Measurements from ENCODE around the gene HOXC9. TPM values are rescaled to one million over a fixed set of nuclear protein-coding genes. Genes with fewer than 3 reads are reported as not detected.
A peak's percentile ranks its signal among the peaks of the same experiment; 100 is the strongest.

Gene HOXC9
- total and polyA plus RNA-seq, 9 of the 15 experiments (the other 6 are each of a cell fraction or from before 2014, with no cell fraction given): 1.1 to 10.5 (median 9.3) TPM

DNA sequence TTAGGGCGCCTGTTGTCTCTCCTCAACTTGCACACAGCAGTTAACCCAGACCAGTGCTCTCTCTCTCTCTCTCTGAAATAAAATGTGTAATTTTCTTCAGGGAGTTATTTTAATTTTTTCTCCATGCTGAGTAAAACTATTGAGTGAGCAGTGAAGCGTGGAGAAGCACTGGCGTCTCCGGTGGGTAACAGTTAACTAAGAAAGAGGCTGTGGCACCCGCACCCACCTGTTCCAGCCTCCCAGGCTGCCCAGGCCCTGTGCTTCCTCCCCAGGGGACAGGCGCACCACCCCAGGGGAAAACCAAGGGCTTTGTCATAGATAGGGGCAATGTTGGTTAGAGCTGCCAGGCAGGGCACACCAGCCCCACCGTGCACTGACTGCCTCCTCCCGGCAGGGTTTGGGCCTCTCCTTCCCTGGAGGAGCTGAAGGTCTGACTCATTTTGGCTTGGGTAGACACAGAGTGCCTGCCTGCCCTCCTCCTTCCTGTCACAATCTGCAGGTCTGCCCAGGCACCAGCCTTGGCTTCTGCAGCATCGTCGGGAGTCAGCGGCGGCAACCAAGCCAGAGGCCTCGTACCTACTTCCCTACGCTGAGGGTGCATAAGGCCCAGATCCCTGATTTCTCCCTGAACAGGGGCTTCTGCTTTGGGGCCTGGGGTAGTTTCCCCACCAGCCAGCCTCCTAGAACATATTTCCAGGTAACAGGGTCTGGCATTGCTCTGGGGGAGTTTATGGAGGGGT lies 36.8 kb downstream of the HOXC9 start (continued):
- TF ChIP-seq, protein P1, sequence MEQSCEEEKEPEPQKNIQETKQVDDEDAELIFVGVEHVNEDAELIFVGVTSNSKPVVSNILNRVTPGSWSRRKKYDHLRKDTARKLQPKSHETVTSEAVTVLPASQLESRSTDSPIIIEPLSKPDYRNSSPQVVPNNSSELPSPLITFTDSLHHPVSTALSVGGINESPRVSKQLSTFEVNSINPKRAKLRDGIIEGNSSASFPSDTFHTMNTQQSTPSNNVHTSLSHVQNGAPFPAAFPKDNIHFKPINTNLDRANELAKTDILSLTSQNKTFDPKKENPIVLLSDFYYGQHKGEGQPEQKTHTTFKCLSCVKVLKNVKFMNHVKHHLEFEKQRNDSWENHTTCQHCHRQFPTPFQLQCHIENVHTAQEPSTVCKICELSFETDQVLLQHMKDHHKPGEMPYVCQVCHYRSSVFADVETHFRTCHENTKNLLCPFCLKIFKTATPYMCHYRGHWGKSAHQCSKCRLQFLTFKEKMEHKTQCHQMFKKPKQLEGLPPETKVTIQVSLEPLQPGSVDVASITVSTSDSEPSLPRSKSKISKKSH (CRISPR knock-in tag; IDR thresholded peaks at IDR 0.05): no peak

DNA sequence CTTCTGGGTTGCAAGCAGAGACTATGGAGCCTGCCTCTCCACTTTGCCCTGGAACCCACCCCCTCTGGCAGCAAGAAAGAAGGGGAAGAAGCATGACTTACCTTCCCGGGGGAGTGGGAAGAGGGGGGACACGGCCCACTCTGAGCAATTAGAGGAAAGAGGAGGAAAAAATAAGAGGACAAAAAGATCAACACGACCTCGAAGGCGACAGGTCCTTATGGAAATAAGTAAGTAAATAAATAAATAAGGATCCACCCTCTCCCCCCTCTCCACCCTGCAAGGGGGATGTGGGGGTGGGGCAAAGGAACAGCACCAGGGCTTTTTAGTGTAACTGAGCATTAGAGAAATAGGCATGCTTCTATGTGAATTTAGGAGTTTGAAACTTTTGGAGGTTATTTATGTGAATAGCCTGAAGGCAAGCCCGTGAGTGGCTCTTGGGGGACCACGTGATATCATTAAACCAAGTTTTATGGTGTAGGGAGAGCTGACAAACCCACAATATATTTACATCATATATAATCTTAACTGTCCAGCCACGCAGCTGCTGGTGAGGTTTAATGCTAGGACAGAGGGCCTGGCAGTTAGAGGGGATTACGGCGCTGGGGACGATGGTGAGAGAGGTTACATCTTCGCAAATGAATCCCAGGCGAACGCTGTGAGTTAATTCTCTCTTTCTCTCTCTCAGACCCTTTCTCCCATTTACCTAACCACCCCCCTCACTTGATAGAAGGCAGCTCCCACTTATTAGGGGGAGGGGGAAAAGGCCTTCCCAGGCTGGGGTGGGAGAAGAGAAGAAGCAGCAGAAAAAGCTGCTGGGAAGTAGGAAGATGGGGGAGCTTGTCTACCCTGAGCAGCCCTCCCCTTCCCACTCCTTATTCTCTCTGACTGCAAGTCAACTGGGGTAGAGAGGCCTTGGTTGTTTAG lies 37.7 kb downstream of the HOXC9 start:
- ATAC-seq (no peak), FAIRE-seq (no peak), DNase-seq (ENCODE audit: extremely low read depth in 1 of 4, low spot score in 3 of 4) (no peak)
- Histone ChIP-seq H3K79me2 (ENCODE audit: control insufficient read depth, insufficient read depth, low read length) (no peaks in the 10 kb centered on the region), H3K9me1 (ENCODE audit: control insufficient read depth, insufficient read depth, low read length) (no peaks in the 10 kb centered on the region), H3K27me3 (ENCODE audit: control insufficient read depth in 2 of 2, insufficient read depth in 2 of 2, low read length in 2 of 2) (peaks cover 9 to 13% of the 10 kb centered on the region in 2 experiments; a peak in 2 of 5 replicates), H3K4me3 (no peak overlapping the region), H3K27ac (ENCODE audit: extremely low read depth, low read depth, low read length) (no peak overlapping the region), H2AFZ (ENCODE audit: low read depth, low read length) (no peak overlapping the region), H3K4me1 (replicated peaks in 1 of 2; ENCODE audit: control insufficient read depth in 2 of 2, insufficient read depth in 2 of 2, low read length in 2 of 2) (peaks cover 0 to 12% of the 10 kb centered on the region in 2 experiments; a peak in 3 of 5 replicates), H3K9me3 (replicated peaks; ENCODE audit: control insufficient read depth, insufficient read depth, low read depth, low read length) (no peaks in the 10 kb centered on the region), H3K36me3 (ENCODE audit: control insufficient read depth, insufficient read depth, low read length) (no peaks in the 10 kb centered on the region), H4K20me1 (replicated peaks; ENCODE audit: control insufficient read depth, insufficient read depth, low read length) (no peaks in the 10 kb centered on the region), H3K4me2 (ENCODE audit: insufficient read depth, low read length) (no peak overlapping the region), H3K9ac (ENCODE audit: insufficient read depth in 1 of 2, low read depth in 2 of 2, low read length in 2 of 2) (peak overlapping the region in 1 of 2 experiments; percentile 39; a peak in 1 of 4 replicates)
- ChIA-PET POLR2A (interaction anchor here (0.5 to 1.1 kb wide), 3 partner anchors 47 to 154 kb away, joined by 3 read pairs; no protein-coding TSS in a partner anchor), CTCF (ENCODE audit: low intra/inter-chr PET ratio) (no interaction called here)
- in situ Hi-C loops (cut with MboI): loop anchor here (5.0 kb wide), 1 partner anchor 95 kb away; no protein-coding TSS in a partner anchor
- BruUV-seq (replicated peaks): no TSS peak
- intact Hi-C loops (cut with micrococcal nuclease): no loop called here
- WGBS (ENCODE audit: insufficient coverage, low coverage, missing lambda C conversion rate): 27% methylated on average over 14 of the region's 14 CpGs
- TF ChIP-seq, protein P2, sequence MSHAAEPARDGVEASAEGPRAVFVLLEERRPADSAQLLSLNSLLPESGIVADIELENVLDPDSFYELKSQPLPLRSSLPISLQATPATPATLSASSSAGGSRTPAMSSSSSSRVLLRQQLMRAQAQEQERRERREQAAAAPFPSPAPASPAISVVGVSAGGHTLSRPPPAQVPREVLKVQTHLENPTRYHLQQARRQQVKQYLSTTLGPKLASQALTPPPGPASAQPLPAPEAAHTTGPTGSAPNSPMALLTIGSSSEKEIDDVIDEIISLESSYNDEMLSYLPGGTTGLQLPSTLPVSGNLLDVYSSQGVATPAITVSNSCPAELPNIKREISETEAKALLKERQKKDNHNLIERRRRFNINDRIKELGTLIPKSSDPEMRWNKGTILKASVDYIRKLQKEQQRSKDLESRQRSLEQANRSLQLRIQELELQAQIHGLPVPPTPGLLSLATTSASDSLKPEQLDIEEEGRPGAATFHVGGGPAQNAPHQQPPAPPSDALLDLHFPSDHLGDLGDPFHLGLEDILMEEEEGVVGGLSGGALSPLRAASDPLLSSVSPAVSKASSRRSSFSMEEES (CRISPR knock-in tag; IDR thresholded peaks at IDR 0.05): peak; percentile 34; the same call in 1 of the 2 replicates
- no peak for TF ChIP-seq ZNF143 (CRISPR knock-in tag; IDR thresholded peaks at IDR 0.05)
- TF ChIP-seq RAD51 (IDR thresholded peaks at IDR 0.05; ENCODE audit: borderline replicate concordance, low read depth): peak; percentile 39; the same call in 1 of the 2 replicates
- TF ChIP-seq, protein P3, sequence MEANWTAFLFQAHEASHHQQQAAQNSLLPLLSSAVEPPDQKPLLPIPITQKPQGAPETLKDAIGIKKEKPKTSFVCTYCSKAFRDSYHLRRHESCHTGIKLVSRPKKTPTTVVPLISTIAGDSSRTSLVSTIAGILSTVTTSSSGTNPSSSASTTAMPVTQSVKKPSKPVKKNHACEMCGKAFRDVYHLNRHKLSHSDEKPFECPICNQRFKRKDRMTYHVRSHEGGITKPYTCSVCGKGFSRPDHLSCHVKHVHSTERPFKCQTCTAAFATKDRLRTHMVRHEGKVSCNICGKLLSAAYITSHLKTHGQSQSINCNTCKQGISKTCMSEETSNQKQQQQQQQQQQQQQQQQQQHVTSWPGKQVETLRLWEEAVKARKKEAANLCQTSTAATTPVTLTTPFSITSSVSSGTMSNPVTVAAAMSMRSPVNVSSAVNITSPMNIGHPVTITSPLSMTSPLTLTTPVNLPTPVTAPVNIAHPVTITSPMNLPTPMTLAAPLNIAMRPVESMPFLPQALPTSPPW (CRISPR knock-in tag; IDR thresholded peaks at IDR 0.05): peak; percentile 14; the same call in 1 of the 2 replicates
- TF ChIP-seq, protein P4, sequence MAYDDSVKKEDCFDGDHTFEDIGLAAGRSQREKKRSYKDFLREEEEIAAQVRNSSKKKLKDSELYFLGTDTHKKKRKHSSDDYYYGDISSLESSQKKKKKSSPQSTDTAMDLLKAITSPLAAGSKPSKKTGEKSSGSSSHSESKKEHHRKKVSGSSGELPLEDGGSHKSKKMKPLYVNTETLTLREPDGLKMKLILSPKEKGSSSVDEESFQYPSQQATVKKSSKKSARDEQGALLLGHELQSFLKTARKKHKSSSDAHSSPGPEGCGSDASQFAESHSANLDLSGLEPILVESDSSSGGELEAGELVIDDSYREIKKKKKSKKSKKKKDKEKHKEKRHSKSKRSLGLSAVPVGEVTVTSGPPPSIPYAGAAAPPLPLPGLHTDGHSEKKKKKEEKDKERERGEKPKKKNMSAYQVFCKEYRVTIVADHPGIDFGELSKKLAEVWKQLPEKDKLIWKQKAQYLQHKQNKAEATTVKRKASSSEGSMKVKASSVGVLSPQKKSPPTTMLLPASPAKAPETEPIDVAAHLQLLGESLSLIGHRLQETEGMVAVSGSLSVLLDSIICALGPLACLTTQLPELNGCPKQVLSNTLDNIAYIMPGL (CRISPR knock-in tag; IDR thresholded peaks at IDR 0.05): no peak
- TF ChIP-seq, protein P5, sequence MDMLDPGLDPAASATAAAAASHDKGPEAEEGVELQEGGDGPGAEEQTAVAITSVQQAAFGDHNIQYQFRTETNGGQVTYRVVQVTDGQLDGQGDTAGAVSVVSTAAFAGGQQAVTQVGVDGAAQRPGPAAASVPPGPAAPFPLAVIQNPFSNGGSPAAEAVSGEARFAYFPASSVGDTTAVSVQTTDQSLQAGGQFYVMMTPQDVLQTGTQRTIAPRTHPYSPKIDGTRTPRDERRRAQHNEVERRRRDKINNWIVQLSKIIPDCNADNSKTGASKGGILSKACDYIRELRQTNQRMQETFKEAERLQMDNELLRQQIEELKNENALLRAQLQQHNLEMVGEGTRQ (CRISPR knock-in tag; IDR thresholded peaks at IDR 0.05): 0 out of 2 replicates have a peak, but pooled peaks have one; percentile 24
